IMR-90 (cell line): ENCODE measurements around the gene NACC2. TPM values are rescaled to one million over a fixed set of nuclear protein-coding genes. Genes with fewer than 3 reads are reported as not detected.

Experiments used
- ATAC-seq: fragments of 200-7000 bp; cut with Tn5 transposase; 2 replicates; pipeline ENCODE4 v1.9.1; 2020; ENCODE audit warnings: low read depth, mild to moderate bottlenecking, moderate library complexity
- BruUV-seq: library from RNA; stranded (reverse); fragments of 400-500 nt; replicated peaks from 2 replicates; lab custom pipeline; 2021; lab: Mats Ljungman, UMichigan
- CTCF ChIA-PET: fragments of 300-600 bp; formaldehyde crosslinking; extraction: SDS; loops from one replicate; lab custom pipeline; 2021; ENCODE audit warnings: antibody characterized with exemption; lab: Yijun Ruan, JAX
- POLR2A ChIA-PET: fragments of 300-600 bp; sonication (Branson Sonifier 250); formaldehyde crosslinking; loops from one replicate; lab custom pipeline; 2022; ENCODE audit warnings: antibody characterized with exemption; ENCODE audit not compliant: unreplicated experiment; lab: Charles Lee
- DNase-seq: peaks from one replicate; pipeline ENCODE4 v3.0.0; 2013
- H2AFZ ChIP-seq: replicated peaks from 2 replicates; pipeline ENCODE3; 2013; ENCODE audit warnings: low read length, mild to moderate bottlenecking; ENCODE audit not compliant: poor library complexity
- H2AK5ac ChIP-seq: 2 replicates; pipeline ENCODE4 v1.6.1; 2013; ENCODE audit warnings: low read depth, low read length, inconsistent platforms
- H2AK9ac ChIP-seq: replicated peaks from 2 replicates; pipeline ENCODE3; 2013; ENCODE audit warnings: mild to moderate bottlenecking, low read depth, low read length, moderate library complexity; ENCODE audit not compliant: poor library complexity
- H2BK120ac ChIP-seq: 2 replicates; pipeline ENCODE4 v1.6.1; 2013; ENCODE audit warnings: low read depth, low read length, inconsistent platforms
- H2BK15ac ChIP-seq: 3 replicates; pipeline ENCODE4 v1.6.1; 2013; ENCODE audit warnings: low read depth, low read length, inconsistent platforms
- H2BK20ac ChIP-seq: 2 replicates; pipeline ENCODE4 v1.6.1; 2013; ENCODE audit warnings: low read depth, mild to moderate bottlenecking, inconsistent platforms, low read length, moderate library complexity
- H2BK5ac ChIP-seq: 2 replicates; pipeline ENCODE4 v1.6.1; 2013; ENCODE audit warnings: mild to moderate bottlenecking, low read depth, low read length, inconsistent platforms; ENCODE audit not compliant: poor library complexity, severe bottlenecking
- H3K14ac ChIP-seq: replicated peaks from 2 replicates; pipeline ENCODE4 v1.6.1; 2013; ENCODE audit warnings: low read depth, low read length, inconsistent platforms
- H3K18ac ChIP-seq: 2 replicates; pipeline ENCODE4 v1.6.1; 2013; ENCODE audit warnings: low read depth, low read length, control low read depth
- H3K23ac ChIP-seq: 2 replicates; pipeline ENCODE4 v1.6.1; 2013; ENCODE audit warnings: low read depth, low read length, inconsistent platforms
- H3K27ac ChIP-seq: 2 replicates; pipeline ENCODE4 v1.5.1; 2013; ENCODE audit warnings: mild to moderate bottlenecking, control low read depth, low read length; ENCODE audit not compliant: insufficient read depth
- H3K27me3 ChIP-seq: 2 replicates; pipeline ENCODE4 v1.6.1; 2013; ENCODE audit warnings: low read length; ENCODE audit not compliant: control insufficient read depth, insufficient read depth
- H3K36me3 ChIP-seq: 2 replicates; pipeline ENCODE4 v1.6.1; 2013; ENCODE audit warnings: low read length, mixed read lengths; ENCODE audit not compliant: control insufficient read depth, insufficient read depth
- H3K4ac ChIP-seq: 2 replicates; pipeline ENCODE4 v1.6.1; 2013; ENCODE audit warnings: low read depth, low read length, inconsistent platforms
- H3K4me1 ChIP-seq: 2 replicates; pipeline ENCODE4 v1.6.1; 2013; ENCODE audit warnings: low read length, mixed read lengths; ENCODE audit not compliant: control insufficient read depth, insufficient read depth
- H3K4me2 ChIP-seq: 2 replicates; pipeline ENCODE4 v1.6.1; 2013; ENCODE audit warnings: low read depth, mild to moderate bottlenecking, control low read depth, low read length, moderate library complexity
- H3K4me3 ChIP-seq: 2 replicates; pipeline ENCODE4 v1.5.1; 2013; ENCODE audit warnings: low read depth, mild to moderate bottlenecking, control low read depth, low read length, moderate library complexity; ENCODE audit not compliant: insufficient read depth
- H3K56ac ChIP-seq: 2 replicates; pipeline ENCODE4 v1.6.1; 2013; ENCODE audit warnings: low read length, inconsistent platforms; ENCODE audit not compliant: insufficient read depth; ENCODE audit errors: extremely low read depth
- H3K79me1 ChIP-seq, 2 experiments: 2 replicates each; pipeline ENCODE4 v1.6.1; 2013; ENCODE audit warnings: low read length in 2 of 2, inconsistent platforms in 1 of 2, low read depth in 1 of 2
- H3K9ac ChIP-seq: 2 replicates; pipeline ENCODE4 v1.6.1; 2013; ENCODE audit warnings: low read depth, low read length, control low read depth
- H3K9me1 ChIP-seq: 2 replicates; pipeline ENCODE4 v1.6.1; 2013; ENCODE audit warnings: low read length, inconsistent platforms; ENCODE audit not compliant: insufficient read depth
- H3K9me3 ChIP-seq: 2 replicates; pipeline ENCODE4 v1.6.1; 2013; ENCODE audit warnings: low read length; ENCODE audit not compliant: control insufficient read depth, insufficient read depth
- H4K20me1 ChIP-seq: 2 replicates; pipeline ENCODE4 v1.6.1; 2013; ENCODE audit warnings: low read length, inconsistent platforms; ENCODE audit not compliant: insufficient read depth
- H4K5ac ChIP-seq: 2 replicates; pipeline ENCODE4 v1.6.1; 2013; ENCODE audit warnings: mild to moderate bottlenecking, low read depth, low read length, control low read depth
- H4K8ac ChIP-seq, 2 experiments: 2 replicates each; pipeline ENCODE4 v1.6.1; 2013; ENCODE audit warnings: low read depth in 2 of 2, low read length in 2 of 2, control low read depth in 1 of 2, inconsistent platforms in 1 of 2
- H4K91ac ChIP-seq: 2 replicates; pipeline ENCODE4 v1.6.1; 2013; ENCODE audit warnings: low read depth, low read length, inconsistent platforms; ENCODE audit not compliant: insufficient read depth
- BHLHE40 ChIP-seq: fragments of 150-350 bp; IDR thresholded peaks from 2 replicates; pipeline ENCODE4 v1.6.1; 2016; ENCODE audit warnings: mild to moderate bottlenecking, low read depth, low read length
- CEBPB ChIP-seq: IDR thresholded peaks from 2 replicates; pipeline ENCODE4 v1.6.1; 2012; ENCODE audit warnings: low read depth, low read length, improper control_type of control experiment
- CHD1 ChIP-seq: IDR thresholded peaks from 2 replicates; pipeline ENCODE4 v1.6.1; 2012; ENCODE audit warnings: low read depth, low read length, improper control_type of control experiment
- FOS ChIP-seq: fragments of 150-350 bp; IDR thresholded peaks from 2 replicates; pipeline ENCODE4 v1.6.1; 2016; ENCODE audit warnings: low read depth, low read length
- MAFK ChIP-seq: IDR thresholded peaks from 2 replicates; pipeline ENCODE4 v1.6.1; 2012; ENCODE audit warnings: low read depth, low read length, improper control_type of control experiment
- MAZ ChIP-seq: IDR thresholded peaks from 2 replicates; pipeline ENCODE4 v1.6.1; 2012; ENCODE audit warnings: low read depth, mild to moderate bottlenecking, low read length, improper control_type of control experiment, moderate library complexity, borderline replicate concordance
- MXI1 ChIP-seq: IDR thresholded peaks from 2 replicates; pipeline ENCODE4 v1.6.1; 2012; ENCODE audit warnings: low read depth, mild to moderate bottlenecking, low read length, moderate library complexity, borderline replicate concordance
- NFE2L2 ChIP-seq: fragments of 150-350 bp; IDR thresholded peaks from 2 replicates; pipeline ENCODE4 v1.6.1; 2016; ENCODE audit warnings: low read depth, mild to moderate bottlenecking, low read length
- POLR2A ChIP-seq: IDR thresholded peaks from 2 replicates; pipeline ENCODE4 v1.6.1; 2012; ENCODE audit warnings: mild to moderate bottlenecking, low read depth, low read length
- RAD21 ChIP-seq: IDR thresholded peaks from 2 replicates; pipeline ENCODE4 v1.6.1; 2012; ENCODE audit warnings: low read length, improper control_type of control experiment
- RCOR1 ChIP-seq: IDR thresholded peaks from 2 replicates; pipeline ENCODE4 v1.6.1; 2012; ENCODE audit warnings: mild to moderate bottlenecking, low read length, improper control_type of control experiment; ENCODE audit not compliant: insufficient replicate concordance
- RFX5 ChIP-seq: IDR thresholded peaks from 2 replicates; pipeline ENCODE4 v1.8.0; 2012; ENCODE audit warnings: low read depth, mild to moderate bottlenecking, low read length, moderate library complexity
- SMC3 ChIP-seq: fragments of 150-350 bp; IDR thresholded peaks from 2 replicates; pipeline ENCODE4 v1.6.1; 2016; ENCODE audit warnings: low read depth, mild to moderate bottlenecking, antibody characterized with exemption, low read length, moderate library complexity
- USF2 ChIP-seq: fragments of 150-350 bp; IDR thresholded peaks from 2 replicates; pipeline ENCODE4 v1.6.1; 2017; ENCODE audit warnings: mild to moderate bottlenecking, antibody characterized with exemption, low read length, low read depth
- WGBS, 2 experiments: methylation state at CpG; one replicate each; pipeline versions ENCODE4 v1.1.5 to v1.1.7; 2013; ENCODE audit warnings: missing lambda C conversion rate in 2 of 2; ENCODE audit not compliant: insufficient read length in 1 of 2; ENCODE audit errors: extremely low coverage in 2 of 2; 5-methylcytosine and 5-hydroxymethylcytosine counted together
- dilution Hi-C: fragments of 300-500 bp; cut with HindIII; formaldehyde crosslinking; loops from one replicate; pipeline ENCODE4 v1.14.3; 2018; ENCODE audit warnings: low sequenced_read_pairs; ENCODE audit not compliant: unreplicated experiment
- in situ Hi-C: fragments of 300-500 bp; cut with MboI; formaldehyde crosslinking; loops from 3 replicates; pipeline ENCODE4 v1.14.3; 2019; ENCODE audit warnings: low sequenced_read_pairs, inconsistent platforms, mixed read lengths
- intact Hi-C: fragments of 100-400 bp; cut with micrococcal nuclease; formaldehyde crosslinking; loops from 2 replicates; pipeline ENCODE4 v1.10.0; 2022
- polyA plus RNA-seq, 3 experiments: library from polyadenylated mRNA; depleted of rRNA; stranded (reverse); fragments of >200 nt; gene quantifications; 2 replicates each; pipeline ENCODE4 v1.2.3, GENCODE V29; 2012; ENCODE audit warnings: low replicate concordance in 1 of 3
- total RNA-seq: library from RNA; depleted of rRNA; stranded (reverse); fragments of >200 nt; gene quantifications from 2 replicates; pipeline ENCODE4 v1.2.3, GENCODE V29; 2012
- TF ChIP-seq, protein P1 (sequence below): fragments of 150-350 bp; IDR thresholded peaks from 2 replicates; pipeline ENCODE4 v1.6.1; 2016; ENCODE audit warnings: low read depth, mild to moderate bottlenecking, low read length, moderate library complexity, borderline replicate concordance
- TF ChIP-seq, protein P2 (sequence below): conservative IDR thresholded peaks from 2 replicates; pipeline ENCODE4 v1.5.1; 2012; ENCODE audit warnings: mild to moderate bottlenecking, low read depth, low read length, improper control_type of control experiment

NACC2 gene
- total and polyA plus RNA-seq, 2 of the 4 experiments (the other 2 are of a cell fraction), result 7.9 to 19.0 TPM

DNA sequence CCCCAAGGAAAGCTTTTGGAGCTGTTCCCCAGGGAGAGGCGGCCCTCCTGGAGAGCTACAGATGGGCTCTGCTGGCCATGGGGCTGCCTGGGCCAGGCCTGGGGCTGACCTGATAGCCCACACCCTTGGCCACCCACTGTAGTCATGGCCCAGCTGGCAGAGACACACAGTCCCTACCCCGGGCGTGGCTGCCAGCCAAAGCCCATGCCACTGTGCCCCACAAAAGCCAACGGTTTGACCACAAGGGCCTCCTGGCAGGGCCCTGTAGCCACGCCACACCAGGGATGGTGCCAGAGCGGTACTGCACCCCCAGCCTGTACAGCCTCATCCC, 15.2 kb downstream of the NACC2 start:
- no peaks in the 10 kb centered on the region for H3K27me3 ChIP-seq
- H4K5ac ChIP-seq, result no peak overlapping the region
- H2AK9ac ChIP-seq, result peak overlapping the region; percentile 76
- TF ChIP-seq POLR2A (no peak), FOS (no peak), RAD21 (no peak), SMC3 (no peak), NFE2L2 (no peak), MAZ (no peak), MXI1 (no peak), RCOR1 (no peak), BHLHE40 (no peak), USF2 (no peak), RFX5 (no peak), CEBPB (no peak), MAFK (no peak), CHD1 (no peak)
- TF ChIP-seq, protein P1, sequence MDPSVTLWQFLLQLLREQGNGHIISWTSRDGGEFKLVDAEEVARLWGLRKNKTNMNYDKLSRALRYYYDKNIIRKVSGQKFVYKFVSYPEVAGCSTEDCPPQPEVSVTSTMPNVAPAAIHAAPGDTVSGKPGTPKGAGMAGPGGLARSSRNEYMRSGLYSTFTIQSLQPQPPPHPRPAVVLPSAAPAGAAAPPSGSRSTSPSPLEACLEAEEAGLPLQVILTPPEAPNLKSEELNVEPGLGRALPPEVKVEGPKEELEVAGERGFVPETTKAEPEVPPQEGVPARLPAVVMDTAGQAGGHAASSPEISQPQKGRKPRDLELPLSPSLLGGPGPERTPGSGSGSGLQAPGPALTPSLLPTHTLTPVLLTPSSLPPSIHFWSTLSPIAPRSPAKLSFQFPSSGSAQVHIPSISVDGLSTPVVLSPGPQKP, result no peak
- TF ChIP-seq, protein P2, sequence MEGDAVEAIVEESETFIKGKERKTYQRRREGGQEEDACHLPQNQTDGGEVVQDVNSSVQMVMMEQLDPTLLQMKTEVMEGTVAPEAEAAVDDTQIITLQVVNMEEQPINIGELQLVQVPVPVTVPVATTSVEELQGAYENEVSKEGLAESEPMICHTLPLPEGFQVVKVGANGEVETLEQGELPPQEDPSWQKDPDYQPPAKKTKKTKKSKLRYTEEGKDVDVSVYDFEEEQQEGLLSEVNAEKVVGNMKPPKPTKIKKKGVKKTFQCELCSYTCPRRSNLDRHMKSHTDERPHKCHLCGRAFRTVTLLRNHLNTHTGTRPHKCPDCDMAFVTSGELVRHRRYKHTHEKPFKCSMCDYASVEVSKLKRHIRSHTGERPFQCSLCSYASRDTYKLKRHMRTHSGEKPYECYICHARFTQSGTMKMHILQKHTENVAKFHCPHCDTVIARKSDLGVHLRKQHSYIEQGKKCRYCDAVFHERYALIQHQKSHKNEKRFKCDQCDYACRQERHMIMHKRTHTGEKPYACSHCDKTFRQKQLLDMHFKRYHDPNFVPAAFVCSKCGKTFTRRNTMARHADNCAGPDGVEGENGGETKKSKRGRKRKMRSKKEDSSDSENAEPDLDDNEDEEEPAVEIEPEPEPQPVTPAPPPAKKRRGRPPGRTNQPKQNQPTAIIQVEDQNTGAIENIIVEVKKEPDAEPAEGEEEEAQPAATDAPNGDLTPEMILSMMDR, result no peak
- H3K23ac ChIP-seq, result no peak overlapping the region
- no peak overlapping the region for H3K56ac ChIP-seq
- no peak overlapping the region for H3K4me3 ChIP-seq
- intact Hi-C loops (no loop called here), dilution Hi-C loops (no loop called here), in situ Hi-C loops (no loop called here)
- H3K4me1 ChIP-seq, result peaks cover 7% of the 10 kb centered on the region; the same call in 1 of the 2 replicates
- no peak overlapping the region for H3K18ac ChIP-seq
- no TSS peak for BruUV-seq
- peaks cover 22 to 91% of the 10 kb centered on the region in 2 experiments for H3K79me1 ChIP-seq
- peaks cover 4% of the 10 kb centered on the region; the same call in 1 of the 2 replicates for H3K9me1 ChIP-seq
- H3K27ac ChIP-seq, result no peak overlapping the region
- no peak overlapping the region for H2BK5ac ChIP-seq
- peaks cover 10% of the 10 kb centered on the region; the same call in 1 of the 2 replicates for H3K36me3 ChIP-seq
- H2AFZ ChIP-seq, result no peak overlapping the region
- no peak for DNase-seq
- WGBS, 2 experiments, result 83% methylated on average over 1 of the region's 6 CpGs; no CpG with 5 or more reads in 1 of the 2 experiments
- no peak overlapping the region for H3K9ac ChIP-seq
- ChIA-PET CTCF (no interaction called here), POLR2A (no interaction called here)
- H3K9me3 ChIP-seq, result no peaks in the 10 kb centered on the region
- H2BK120ac ChIP-seq, result no peak overlapping the region
- H4K8ac ChIP-seq, result no peak overlapping the region
- peak; percentile 19 for ATAC-seq
- H2AK5ac ChIP-seq, result no peak overlapping the region
- no peak overlapping the region for H4K91ac ChIP-seq
- H2BK20ac ChIP-seq, result no peak overlapping the region
- no peak overlapping the region for H3K14ac ChIP-seq
- H2BK15ac ChIP-seq, result no peak overlapping the region
- no peak overlapping the region for H3K4me2 ChIP-seq
- peaks cover 92% of the 10 kb centered on the region for H4K20me1 ChIP-seq
- no peak overlapping the region for H3K4ac ChIP-seq
